ENCODE results near the gene ANKRD13C. TPM values are rescaled to one million over a fixed set of nuclear protein-coding genes. Genes with fewer than 3 reads are reported as not detected.
A peak's percentile ranks its signal among the peaks of the same experiment; 100 is the strongest.

The ANKRD13C gene
- total and polyA plus RNA-seq, 2 of the 4 experiments (the other 2 are of a cell fraction) = 8.3 to 10.9 TPM

- Histone ChIP-seq H4K8ac (ENCODE audit: low read depth in 2 of 2, low read length in 2 of 2) (peak within 1 kb of the TSS; percentile 18 to 90), H3K4ac (ENCODE audit: low read depth, low read length) (peak within 1 kb of the TSS; percentile 88), H3K23ac (ENCODE audit: low read depth, low read length) (peak within 1 kb of the TSS; percentile 73), H4K91ac (ENCODE audit: insufficient read depth, low read depth, low read length) (peak within 1 kb of the TSS; percentile 78), H2BK20ac (ENCODE audit: low read depth, low read length) (no peak within 1 kb of the TSS), H3K56ac (ENCODE audit: extremely low read depth, insufficient read depth, low read length) (peak within 1 kb of the TSS; percentile 91), H4K20me1 (ENCODE audit: insufficient read depth, low read length) (peaks cover 28% of the 10 kb centered on the region), H2BK5ac (ENCODE audit: low read depth, low read length, poor library complexity, severe bottlenecking) (peak within 1 kb of the TSS; percentile 95), H2BK15ac (ENCODE audit: low read depth, low read length) (no peak within 1 kb of the TSS), H3K18ac (ENCODE audit: low read depth, low read length) (peak within 1 kb of the TSS; percentile 86), H4K5ac (ENCODE audit: low read depth, low read length) (peak within 1 kb of the TSS; percentile 79), H3K4me1 (ENCODE audit: control insufficient read depth, insufficient read depth, low read length) (peaks cover 2% of the 10 kb centered on the region), H2AK9ac (replicated peaks; ENCODE audit: low read depth, low read length, poor library complexity) (peak within 1 kb of the TSS; percentile 93), H3K79me1 (ENCODE audit: low read depth in 1 of 2, low read length in 2 of 2) (peaks cover 11 to 43% of the 10 kb centered on the region in 2 experiments), H2AFZ (replicated peaks; ENCODE audit: low read length, poor library complexity) (peak within 1 kb of the TSS; percentile 97), H3K36me3 (ENCODE audit: control insufficient read depth, insufficient read depth, low read length) (peaks cover 10% of the 10 kb centered on the region), H3K9ac (ENCODE audit: low read depth, low read length) (peak within 1 kb of the TSS; percentile 99), H2AK5ac (ENCODE audit: low read depth, low read length) (peak within 1 kb of the TSS; percentile 78), H3K4me3 (ENCODE audit: insufficient read depth, low read depth, low read length) (peak within 1 kb of the TSS; percentile 97), H3K4me2 (ENCODE audit: low read depth, low read length) (peak within 1 kb of the TSS; percentile 95), H3K9me1 (ENCODE audit: insufficient read depth, low read length) (peaks cover 4% of the 10 kb centered on the region; the same call in 1 of the 2 replicates), H3K27ac (ENCODE audit: insufficient read depth, low read length) (peak within 1 kb of the TSS; percentile 98), H3K9me3 (ENCODE audit: control insufficient read depth, insufficient read depth, low read length) (no peaks in the 10 kb centered on the region), H2BK120ac (ENCODE audit: low read depth, low read length) (no peak within 1 kb of the TSS), H3K14ac (replicated peaks; ENCODE audit: low read depth, low read length) (peak within 1 kb of the TSS; percentile 94), H3K27me3 (ENCODE audit: control insufficient read depth, insufficient read depth, low read length) (no peaks in the 10 kb centered on the region)
- ChIA-PET POLR2A (ENCODE audit: unreplicated experiment) (interaction anchor here (0.6 kb wide), 1 partner anchor 223 kb away, joined by 4 read pairs; no protein-coding TSS in a partner anchor), CTCF (no interaction called here)
- peak; percentile 87 for TF ChIP-seq MXI1 (IDR thresholded peaks at IDR 0.05; ENCODE audit: borderline replicate concordance, low read depth, low read length)
- peak; percentile 76 for TF ChIP-seq POLR2A (IDR thresholded peaks at IDR 0.05; ENCODE audit: low read depth, low read length)
- TF ChIP-seq MAZ (IDR thresholded peaks at IDR 0.05; ENCODE audit: borderline replicate concordance, low read depth, low read length) = peak; percentile 72; the same call in 1 of the 2 replicates
- TF ChIP-seq USF2 (IDR thresholded peaks at IDR 0.05; ENCODE audit: low read depth, low read length) = no peak
- TF ChIP-seq FOS (IDR thresholded peaks at IDR 0.05; ENCODE audit: low read depth, low read length) = no peak
- peak; percentile 54; the same call in 1 of the 2 replicates for TF ChIP-seq BHLHE40 (IDR thresholded peaks at IDR 0.05; ENCODE audit: low read depth, low read length)
- BruUV-seq (replicated peaks) = no TSS peak
- WGBS, 2 experiments (ENCODE audit: extremely low coverage in 2 of 2, insufficient read length in 1 of 2) = 2% methylated on average over 16 of the region's 74 CpGs; no CpG with 5 or more reads in 1 of the 2 experiments
- in situ Hi-C loops (cut with MboI; ENCODE audit: low sequenced_read_pairs) = no loop called here
- dilution Hi-C loops (cut with HindIII; ENCODE audit: low sequenced_read_pairs, unreplicated experiment) = no loop called here
- intact Hi-C loops (cut with micrococcal nuclease) = loop anchor here (2.0 to 10.0 kb wide), 3 partner anchors 131 to 189 kb away; partner anchors contain the start of genes ANKRD13C and CTH
- peak; percentile 99 for ATAC-seq (ENCODE audit: low read depth)
- DNase-seq = peak; percentile 91
These were observed 133.0 kb downstream of the ANKRD13C start, which contains the start of gene SRSF11 for GRCh38 chr1:70221238-70222121. SRSF11 (plus strand) TSS chr1:70221380; CDS start chr1:70221637, 257 bp downstream.
